ENCODE results near the gene DUSP16. TPM values are rescaled to one million over a fixed set of nuclear protein-coding genes. Genes with fewer than 3 reads are reported as not detected.

Gene DUSP16
- total and polyA plus RNA-seq, 2 of the 8 experiments (the other 6 are each of a cell fraction or from before 2014, with no cell fraction given) = 31.6 to 55.9 TPM

- TF ChIP-seq CHD2 (IDR thresholded peaks at IDR 0.05; ENCODE audit: low read length) = no peak
Observed at GRCh38 chr12:12549426-12549825, 13.2 kb downstream of the DUSP16 start (continued).
